Uterus (tissue), 2 donors: ENCODE data around the gene RGS7.

ENCODE experiments used
- CTCF ChIP-seq, 4 experiments: fragments of 200-600 bp in 2 of 4; fragments of 450-650 bp in 2 of 4; sonication (generic) in 2 of 4; IDR thresholded peaks; one replicate each; pipeline ENCODE4 v1.5.1; 2016 to 2019; ENCODE audit warnings: antibody characterized with exemption in 4 of 4, mild to moderate bottlenecking in 2 of 4, moderate library complexity in 1 of 4
- POLR2A ChIP-seq, 2 donors: fragments of 450-650 bp; IDR thresholded peaks; one replicate each; pipeline ENCODE4 v1.6.1; 2016; ENCODE audit warnings: antibody characterized with exemption in 2 of 2, mild to moderate bottlenecking in 1 of 2, moderate library complexity in 1 of 2

GRCh38 chr1:240732390-240732789 is 624.6 kb downstream of the RGS7 start:
- peak; percentile 22 to 43 (median 32) for TF ChIP-seq CTCF (IDR thresholded peaks at IDR 0.05)
- no peak for TF ChIP-seq POLR2A (IDR thresholded peaks at IDR 0.05)
